HG02763 (cell line): ENCODE results near the gene CHD2.

Experiments used
- ATAC-seq: cut with Tn5 transposase; IDR thresholded peaks from one replicate; pipeline ENCODE4 v1.9.1; 2021; ENCODE audit warnings: mild to moderate bottlenecking, moderate library complexity; ENCODE audit not compliant: unreplicated experiment

CHD2 gene

DNA sequence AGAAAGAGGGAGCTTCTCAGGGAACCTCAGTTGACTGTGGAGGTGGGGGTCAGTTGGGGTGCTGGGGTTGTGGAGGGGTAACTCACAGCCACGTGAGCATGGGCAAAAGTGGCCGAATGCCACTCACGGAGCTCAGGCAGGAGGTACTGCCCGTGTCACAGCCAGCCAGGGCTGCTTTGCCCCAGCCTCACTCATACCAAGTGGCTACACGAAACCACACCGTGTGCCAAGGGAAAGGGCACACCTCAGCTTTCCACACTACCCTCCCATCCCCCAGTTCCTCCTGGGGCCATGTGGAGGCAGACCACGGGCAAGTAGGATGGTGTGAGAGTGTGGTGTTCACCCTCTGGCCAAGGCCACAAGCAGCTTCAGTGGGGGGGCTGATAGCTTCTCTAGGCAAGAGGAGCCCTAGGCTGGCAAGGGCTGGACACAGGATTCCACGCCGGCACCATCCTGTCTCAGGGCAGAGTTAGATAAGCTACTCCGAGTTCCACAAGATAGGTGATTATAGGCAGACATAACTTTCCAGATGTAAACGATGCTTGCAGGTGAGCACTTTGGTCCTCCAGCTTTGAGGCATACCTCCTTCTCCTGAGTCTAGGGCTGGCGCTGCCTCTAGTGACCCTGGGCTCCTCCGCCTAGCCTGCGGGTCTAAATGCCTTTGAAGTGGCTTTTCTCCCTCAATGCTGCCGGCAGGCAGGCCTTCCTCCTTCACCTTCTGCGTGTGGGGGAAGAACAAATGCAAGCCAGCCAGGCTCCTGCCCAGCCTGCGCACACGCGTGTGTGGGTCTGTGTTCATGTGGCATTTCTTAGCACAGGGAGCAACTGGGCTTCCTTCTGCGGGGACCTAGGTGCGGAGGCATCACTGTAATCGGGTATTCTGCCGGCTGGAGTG lies 163.9 kb downstream of the CHD2 start:
- no peak for ATAC-seq

DNA sequence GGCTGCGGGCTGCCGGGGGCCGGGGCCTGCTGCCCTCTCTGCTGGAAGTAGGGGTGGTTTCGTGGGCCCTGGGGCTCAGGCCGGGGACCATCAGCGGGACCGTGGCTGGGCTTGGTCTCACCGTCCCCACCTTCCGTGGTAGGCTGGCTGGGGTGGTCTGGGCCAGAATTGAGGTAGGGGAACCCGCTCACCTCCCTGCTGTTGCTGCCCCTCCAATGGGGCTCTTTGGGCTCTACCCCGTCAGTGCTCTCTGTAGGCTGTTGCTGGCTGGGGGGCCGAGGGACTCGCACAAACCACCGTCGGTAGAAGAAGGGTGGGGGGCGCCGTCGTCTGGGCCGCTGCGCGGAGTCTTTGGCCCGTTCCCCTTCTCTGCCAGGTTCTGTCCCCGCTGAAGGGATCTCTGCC lies 165.5 kb downstream of the CHD2 start:
- ATAC-seq = no peak

DNA sequence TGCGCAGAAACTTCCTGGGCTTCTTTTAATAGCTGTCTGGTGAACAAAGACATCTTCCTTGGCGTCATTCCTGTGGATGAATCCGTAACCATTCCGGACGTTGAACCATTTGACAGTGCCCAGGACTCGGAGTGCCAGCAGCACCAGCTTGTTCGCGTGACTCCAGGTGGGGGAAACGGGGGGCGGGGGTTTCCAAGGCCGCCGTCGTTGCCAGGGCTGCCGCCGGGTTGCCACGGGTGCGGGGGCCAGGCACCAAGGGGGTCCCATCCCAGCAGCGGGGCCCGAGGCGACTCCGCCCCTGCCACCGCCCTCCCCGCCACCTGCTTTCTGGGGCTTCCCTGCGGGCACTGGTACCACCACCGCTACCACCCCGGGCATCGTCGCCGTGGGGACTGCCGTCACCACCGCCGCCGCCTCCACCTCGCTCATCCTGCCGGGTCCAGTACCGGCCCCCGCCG lies 166.1 kb downstream of the CHD2 start:
- no peak for ATAC-seq

DNA sequence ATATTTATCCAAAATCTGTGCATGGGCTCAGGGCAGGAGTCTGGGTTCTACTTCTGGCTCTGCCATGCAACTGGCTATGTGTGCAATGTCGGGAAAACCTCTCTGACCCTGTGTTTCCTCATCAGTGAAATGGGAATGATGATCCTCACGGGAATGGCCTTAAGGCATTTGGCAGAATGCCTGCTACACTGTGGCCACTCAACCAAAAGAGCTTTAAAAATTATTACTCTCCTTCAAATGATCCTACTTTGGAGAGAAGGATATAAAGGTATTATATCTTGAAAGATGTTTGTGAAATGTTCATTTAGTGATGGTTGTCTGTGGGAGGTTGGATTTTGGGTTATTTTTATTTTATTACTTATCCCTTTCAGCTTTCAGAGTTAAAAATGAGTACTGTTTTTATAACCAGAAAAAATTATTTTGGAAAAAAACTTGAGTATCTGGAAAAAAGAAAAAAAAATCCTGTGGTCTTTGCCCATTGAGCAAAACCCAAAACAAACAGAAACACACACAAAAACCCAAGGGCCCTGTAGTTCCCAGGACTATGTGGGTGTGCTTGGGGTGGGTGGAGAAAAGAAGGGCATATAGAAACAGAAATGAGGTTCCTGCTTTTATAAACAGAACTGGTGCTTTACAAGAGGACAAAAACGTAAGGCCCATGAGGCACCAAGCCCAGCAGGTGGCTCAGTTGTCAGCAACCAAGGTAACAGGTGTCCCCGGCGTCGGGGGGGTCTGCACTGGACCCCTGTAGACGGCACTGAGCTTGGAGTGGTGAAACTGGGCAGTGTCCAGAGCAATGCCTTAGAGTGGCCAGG lies 166.9 kb downstream of the CHD2 start:
- no peak for ATAC-seq

DNA sequence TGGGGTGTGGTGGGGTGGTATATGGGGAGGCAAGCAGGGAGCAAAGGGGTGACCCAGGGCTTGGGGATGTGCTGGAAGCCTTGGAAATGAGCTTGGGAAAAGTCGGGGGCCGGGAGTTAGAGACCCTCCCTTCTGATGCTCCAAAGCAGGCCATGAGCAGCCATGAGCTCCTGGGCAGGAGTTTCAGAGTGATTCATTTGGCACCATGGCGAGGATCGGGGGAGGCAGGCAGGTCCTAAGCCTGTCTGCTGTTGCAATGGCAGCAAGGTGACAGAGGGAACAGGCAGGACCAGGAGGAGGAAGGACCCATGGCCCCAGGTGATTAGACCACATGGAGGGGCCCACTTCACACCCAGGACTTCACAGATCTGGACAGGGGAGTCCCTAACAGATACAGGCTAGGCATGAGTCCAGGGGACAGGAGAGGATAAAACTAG lies 167.5 kb downstream of the CHD2 start:
- no peak for ATAC-seq

DNA sequence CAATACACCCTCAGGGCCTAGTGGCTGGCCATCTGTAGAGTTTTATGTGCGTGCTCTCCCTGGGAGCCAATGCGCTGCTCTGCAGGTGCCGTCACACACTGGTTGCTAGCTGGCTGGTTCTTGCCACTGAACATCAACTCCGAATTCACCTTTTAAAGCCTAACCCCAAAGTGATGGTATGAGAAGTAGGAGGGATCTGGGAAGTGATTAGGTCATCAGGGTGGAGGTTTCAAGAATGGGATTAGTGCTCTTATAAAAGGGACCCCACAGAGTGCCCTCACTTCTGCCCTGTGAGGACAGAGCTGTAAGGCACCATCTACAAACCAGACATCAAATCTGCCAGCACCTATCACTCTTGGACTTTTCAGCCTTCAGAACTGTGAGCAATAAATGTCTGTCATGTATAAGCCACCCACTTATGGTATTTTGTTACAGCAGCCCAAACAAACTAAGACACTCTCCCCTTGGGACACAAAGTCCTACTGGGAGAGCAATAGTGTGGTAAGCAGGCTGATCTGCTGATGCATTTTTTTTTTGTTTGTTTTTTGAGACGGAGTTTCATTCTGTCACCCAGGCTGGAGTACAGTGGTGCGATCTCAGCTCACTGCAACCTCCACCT lies 168.6 kb downstream of the CHD2 start:
- ATAC-seq = no peak

DNA sequence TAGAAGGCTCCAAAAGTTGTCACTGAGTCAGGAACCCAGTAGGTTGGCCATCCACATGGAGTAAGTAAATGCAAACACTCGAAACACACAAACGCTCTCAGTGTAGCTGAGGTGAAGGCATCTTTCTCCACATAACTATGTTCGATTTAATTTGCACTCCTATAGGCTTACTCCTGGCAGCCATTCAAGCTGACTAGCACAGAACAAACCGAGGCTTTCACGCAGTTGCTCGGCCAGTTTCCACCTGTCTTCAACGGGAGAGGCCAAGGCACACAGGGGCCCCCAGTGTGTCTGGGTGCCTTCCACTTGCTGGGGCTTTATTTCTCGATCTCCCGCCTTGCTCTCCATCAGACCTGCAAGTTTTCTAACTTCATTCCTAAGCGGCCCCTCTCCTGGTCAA lies 170.0 kb downstream of the CHD2 start:
- no peak for ATAC-seq

DNA sequence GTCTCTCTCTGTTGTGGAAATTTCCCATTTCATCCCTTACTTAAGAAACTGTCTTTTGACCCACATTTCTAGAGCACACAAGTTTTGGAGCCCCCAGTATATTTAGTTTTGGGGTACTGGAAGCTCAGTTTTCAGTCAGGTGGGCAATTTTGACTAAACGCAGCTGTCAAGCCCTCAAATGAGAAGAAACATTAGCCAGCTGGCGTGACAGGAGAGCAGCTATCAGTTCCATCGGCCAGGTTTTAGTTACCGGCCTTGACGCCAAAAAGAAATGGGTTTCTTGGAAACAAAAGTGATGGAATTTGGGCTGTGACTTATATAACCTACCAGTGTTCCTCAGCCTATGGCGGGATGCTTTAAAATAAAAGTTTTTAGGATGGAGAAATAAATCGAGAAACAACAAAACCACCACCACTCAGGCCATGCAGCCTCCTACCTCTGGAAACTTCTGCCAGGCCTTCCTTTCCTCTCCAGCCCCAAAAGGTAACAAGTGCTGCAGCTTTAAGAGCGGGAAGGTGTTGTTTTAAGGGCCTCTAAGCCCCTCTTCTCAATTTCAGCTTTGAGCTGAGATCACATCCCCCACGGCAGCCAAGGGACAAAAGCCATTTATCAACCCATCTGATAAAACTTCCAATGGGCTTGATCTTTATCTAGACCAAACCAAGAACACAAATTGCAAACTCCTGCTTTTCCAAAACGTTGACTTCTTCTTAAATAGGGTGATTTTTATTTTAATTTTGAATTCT lies 170.6 kb downstream of the CHD2 start:
- ATAC-seq = no peak

DNA sequence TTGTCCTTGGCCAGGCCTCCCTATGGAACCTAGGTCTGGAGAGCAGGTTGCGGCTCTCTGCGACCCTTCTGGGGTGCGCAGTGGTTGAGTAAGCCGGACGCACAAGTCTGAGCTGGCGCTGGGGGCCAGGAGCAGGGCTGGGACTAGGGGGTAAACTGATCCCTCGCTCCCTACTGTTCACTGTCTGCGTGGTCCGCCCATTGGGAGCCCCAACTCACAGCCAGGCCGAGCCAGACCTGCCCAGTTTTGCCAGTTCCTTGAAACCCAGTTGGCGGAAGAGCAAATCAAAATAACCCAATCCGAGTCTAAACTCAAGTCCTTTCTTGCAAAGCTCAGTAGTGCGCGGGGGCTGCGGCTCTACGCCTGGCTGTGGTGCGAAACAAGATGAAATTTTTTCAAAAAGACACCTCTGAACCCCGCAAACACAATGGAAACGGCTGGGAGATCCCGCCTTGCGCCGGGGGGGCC lies 171.4 kb downstream of the CHD2 start:
- no peak for ATAC-seq

DNA sequence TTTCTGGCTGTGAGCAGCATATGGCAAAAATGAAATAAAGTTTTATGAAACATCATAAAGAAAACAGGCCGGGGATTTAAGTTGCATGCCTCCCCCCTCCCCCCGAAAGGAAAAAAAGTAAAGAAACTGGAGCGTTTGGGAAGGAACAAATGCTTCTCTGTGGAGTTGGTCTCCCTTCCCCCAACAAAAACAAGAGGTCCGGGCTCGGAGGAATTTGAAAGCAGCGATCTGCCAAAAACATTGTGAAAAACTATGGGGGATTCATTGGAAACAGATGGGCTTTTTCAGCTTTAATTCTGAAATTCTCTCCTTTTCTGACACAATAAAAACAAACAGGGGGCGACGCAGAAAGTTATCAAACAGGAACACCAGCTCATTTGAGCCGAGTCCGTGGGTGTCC lies 171.9 kb downstream of the CHD2 start:
- no peak for ATAC-seq

DNA sequence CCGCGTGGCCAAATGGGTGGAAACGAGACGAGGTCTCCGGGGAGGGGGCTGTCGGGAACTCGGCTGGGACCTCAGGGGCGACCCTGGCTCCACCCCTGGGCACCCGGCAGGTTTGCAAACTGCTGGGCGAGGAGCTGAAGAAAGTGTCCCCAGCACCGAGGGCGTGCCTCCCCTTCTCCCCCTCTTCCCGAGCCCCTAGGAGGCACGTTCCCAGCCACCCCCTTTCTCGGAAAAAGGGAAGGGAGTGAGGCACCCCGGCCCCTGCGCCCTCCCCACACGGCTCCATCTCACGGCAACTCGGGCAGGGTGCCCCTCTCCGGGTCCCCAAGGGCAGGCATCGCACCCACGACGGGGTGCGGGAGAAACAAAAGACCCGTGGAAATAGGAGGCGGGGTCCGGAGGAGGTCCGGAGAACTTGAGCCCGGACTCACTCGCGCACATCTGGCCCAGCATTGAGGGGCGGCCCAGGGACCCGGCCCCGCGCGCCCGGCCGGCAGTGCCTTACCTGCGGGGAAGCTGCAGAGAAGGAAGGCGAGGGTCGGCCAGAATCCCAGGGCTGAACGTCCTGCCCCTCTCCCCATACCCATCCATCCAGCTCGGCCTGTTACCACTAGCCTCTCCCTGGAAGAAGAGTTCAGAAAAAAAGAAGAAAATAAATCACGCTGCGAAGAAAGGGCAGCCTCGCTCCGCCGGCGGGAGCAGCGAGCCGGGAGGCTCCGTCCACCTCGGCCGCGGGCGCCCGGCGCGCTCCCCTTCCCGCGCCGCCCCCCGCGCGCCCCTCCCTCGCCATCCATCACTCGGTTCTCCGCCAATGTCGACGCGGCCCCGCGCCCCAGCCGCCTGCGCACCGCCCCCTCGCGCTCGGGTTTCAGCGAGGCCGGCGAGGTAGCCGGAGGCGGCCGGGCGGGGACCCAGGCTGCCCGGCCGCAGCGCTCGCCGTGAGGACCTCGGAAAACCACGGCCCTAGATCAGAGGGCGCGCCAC lies 172.6 kb downstream of the CHD2 start:
- no peak for ATAC-seq

DNA sequence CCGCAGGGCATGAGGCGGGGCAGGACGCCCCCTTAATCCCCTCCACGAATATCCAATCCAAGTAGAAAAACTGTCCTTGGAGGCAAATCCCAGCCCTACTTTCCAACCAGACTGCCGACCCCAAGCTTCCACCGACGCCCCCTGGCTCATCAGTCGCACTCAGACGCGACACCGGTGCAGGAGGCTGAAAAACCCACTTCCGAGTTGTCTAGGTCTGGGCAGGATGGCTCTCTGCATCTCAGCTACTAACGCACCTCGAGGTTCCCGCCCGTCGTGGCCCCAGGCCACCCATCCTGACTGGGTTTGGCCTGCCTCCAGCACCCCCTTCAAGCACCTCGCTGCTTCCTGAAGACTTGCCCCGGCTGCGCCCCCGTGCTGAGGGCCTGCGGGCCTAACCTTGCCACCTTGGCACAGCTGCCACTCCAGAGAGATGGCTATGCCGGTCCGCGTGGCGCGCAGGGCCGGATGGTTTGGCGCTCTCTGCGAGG lies 173.4 kb downstream of the CHD2 start:
- ATAC-seq = no peak

DNA sequence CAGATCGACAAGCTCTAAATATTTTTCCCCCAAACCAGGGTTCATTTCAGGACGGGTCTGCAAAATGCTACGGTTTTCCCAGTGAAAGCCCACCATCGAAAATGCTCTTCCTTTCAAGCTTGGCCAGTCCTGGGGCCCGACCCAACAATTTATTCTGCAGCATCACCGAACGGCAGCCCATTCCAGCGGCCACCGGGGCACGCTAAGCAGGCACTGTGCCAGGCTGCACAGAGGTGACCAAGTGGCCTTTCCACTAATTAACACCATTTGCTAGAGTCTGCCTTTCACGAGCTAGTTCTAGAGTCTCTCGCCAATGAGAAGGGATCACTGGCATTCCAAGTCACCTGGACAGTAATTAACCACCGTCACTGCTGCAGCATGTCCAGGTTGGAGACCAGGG lies 174.5 kb downstream of the CHD2 start:
- ATAC-seq = no peak

DNA sequence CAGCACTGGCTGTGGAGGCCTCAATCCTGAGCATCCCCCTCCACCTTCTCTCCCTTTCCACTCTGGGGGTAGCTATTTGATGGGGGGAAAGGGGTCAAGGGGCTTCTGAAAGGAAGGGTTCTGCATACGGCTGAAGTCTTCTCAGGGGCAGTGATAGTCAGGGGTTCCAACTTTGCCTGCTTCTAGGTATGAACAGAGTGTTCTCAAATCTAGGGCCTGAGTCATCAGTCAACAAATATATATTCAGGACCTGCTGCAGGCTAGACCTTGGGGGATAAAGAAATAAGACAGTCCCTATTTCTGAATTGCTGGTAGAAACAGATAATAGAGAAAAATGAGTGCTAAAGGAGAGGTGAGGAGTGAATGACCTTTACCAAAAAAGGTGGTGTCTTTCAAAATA lies 176.1 kb downstream of the CHD2 start:
- ATAC-seq = no peak

DNA sequence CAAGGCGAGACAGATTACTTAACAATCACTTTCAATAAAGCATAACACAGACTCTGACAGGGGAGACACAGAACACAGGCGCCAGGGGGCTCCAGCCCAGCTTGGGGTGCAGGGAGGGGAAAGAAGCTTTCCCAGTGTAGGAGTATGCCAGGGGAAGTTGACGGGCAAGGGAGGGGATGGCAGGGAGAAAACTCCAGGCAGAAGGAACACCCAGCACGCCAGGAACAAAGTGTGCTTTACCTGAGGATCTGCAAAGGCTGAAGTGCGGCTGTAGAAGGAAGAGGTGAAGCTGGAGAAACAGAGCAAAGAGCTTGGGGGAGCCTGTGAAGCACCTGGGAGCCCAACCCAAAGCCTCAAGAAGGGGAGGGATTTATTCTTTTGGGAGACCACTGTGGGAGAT lies 176.8 kb downstream of the CHD2 start:
- no peak for ATAC-seq
